Fibroblast of villous mesenchyme (primary cell): ENCODE measurements around the gene NDUFB4. TPM values are rescaled to one million over a fixed set of nuclear protein-coding genes. Genes with fewer than 3 reads are reported as not detected.
"Not testable (repeated sequence)": the region's sequence is repeated elsewhere in the genome, so short reads cannot be mapped to it uniquely, and the experiment has no call there.

ENCODE experiments used
- DNase-seq: peaks from one replicate; pipeline ENCODE4 v3.0.0-alpha.2; 2010; ENCODE audit warnings: low read depth
- H3K4me3 ChIP-seq: 2 replicates; pipeline ENCODE4 v1.5.1; 2011; ENCODE audit warnings: low read depth, mild to moderate bottlenecking, low read length
- CTCF ChIP-seq: IDR thresholded peaks from 2 replicates; pipeline ENCODE4 v1.5.1; 2012; ENCODE audit warnings: low read depth, mild to moderate bottlenecking, low read length; ENCODE audit not compliant: insufficient read depth
- total RNA-seq: library from RNA; depleted of rRNA; stranded (reverse); fragments of >200 nt; gene quantifications from 2 replicates; pipeline ENCODE4 v1.2.3, GENCODE V29; 2012

Gene NDUFB4
- total RNA-seq, 1 donor = 41.0 TPM

- peak; percentile 32 for DNase-seq
- peak; percentile 19 for TF ChIP-seq CTCF
- H3K4me3 ChIP-seq = no peak overlapping the region
These were observed 27.0 kb downstream of the NDUFB4 start for GRCh38 chr3:120622870-120623726.

DNA sequence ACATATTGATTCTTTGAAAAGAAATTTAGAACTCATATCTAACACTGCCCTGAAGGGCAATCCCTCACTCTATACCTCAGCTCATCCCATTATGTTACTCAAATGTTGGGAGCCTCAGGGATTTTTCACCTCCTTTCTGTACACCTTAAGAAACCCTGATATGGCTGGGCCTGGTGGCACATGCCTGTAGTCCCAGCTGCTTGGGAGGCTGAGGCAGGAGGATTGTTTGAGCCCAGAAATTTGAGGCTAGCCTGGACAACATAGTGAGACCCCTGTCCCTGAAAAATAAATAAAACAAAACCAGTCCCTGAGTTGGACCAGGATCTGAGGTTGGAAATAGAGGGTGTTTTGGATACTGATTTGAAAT, 27.6 kb downstream of the NDUFB4 start:
- TF ChIP-seq CTCF = no peak
- H3K4me3 ChIP-seq = no peak overlapping the region
- no peak for DNase-seq

- H3K4me3 ChIP-seq = no peak overlapping the region
- TF ChIP-seq CTCF = no peak
These were observed 29.0 kb downstream of the NDUFB4 start for GRCh38 chr3:120625159-120625586.

DNA sequence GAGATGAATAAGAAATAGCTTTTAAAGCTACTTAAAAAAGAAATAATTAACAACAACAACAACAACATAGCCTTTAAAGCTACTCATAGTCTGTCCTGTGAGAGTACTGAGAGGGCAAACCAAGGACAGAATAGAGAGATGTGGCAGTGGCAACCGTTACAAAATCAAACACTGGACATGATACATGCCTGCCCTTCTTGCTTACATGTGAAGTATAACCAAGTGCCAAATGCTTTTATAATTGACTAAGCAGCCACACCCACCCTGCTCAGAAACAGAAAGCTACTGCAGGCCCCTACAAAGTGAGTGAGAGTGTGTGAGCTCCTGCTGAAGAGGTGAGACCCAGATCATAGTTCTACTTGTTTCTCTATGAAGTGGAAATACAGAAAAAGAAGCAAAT, 38.4 kb downstream of the NDUFB4 start:
- DNase-seq = no peak
- H3K4me3 ChIP-seq = no peak overlapping the region
- TF ChIP-seq CTCF = no peak

More at GRCh38 chr3:120625159-120625586, 29.0 kb downstream of the NDUFB4 start:
- no peak for DNase-seq

DNA sequence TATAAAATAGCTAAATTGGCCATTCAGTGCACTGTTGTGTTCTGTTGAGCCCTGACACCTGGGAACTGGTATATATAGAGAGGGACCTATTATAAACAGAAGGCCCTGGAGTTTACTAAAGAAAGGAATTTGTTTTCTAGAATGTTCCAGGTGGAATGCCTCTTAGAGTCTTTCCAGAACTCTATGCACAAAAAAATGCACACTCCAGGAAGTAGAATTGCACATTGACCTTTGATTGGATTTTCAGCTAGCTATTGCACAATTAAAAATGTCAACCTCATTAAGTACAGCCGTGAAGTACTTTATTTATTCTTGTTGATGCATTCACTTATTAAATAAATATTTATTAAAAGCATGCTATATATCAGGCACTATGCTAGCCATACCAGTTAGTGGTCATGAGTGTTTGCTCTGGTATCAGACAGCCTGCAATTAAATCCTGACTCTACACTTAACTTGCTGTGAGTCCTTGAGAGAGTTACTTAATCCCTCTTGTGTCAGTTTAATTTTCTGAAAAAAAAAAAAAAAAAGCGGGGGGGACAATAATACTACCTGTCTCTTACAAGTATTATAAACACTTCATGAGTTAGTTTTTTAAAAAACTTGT, 40.8 kb downstream of the NDUFB4 start:
- peak; percentile 33 for DNase-seq
- no peak for TF ChIP-seq CTCF
- no peak overlapping the region for H3K4me3 ChIP-seq

GRCh38 chr3:120637851-120638559, 41.9 kb downstream of the NDUFB4 start:
- TF ChIP-seq CTCF = no peak
- DNase-seq = no peak
- H3K4me3 ChIP-seq = no peak overlapping the region

GRCh38 chr3:120638820-120639219, 42.7 kb downstream of the NDUFB4 start:
- not testable (repeated sequence) for H3K4me3 ChIP-seq, DNase-seq
